GM19395 (cell line): ENCODE measurements around the gene FBXL17.

Experiments
- ATAC-seq: cut with Tn5 transposase; IDR thresholded peaks from one replicate; pipeline ENCODE4 v1.9.1; 2021; ENCODE audit warnings: mild to moderate bottlenecking, moderate library complexity; ENCODE audit not compliant: unreplicated experiment

Gene FBXL17

GRCh38 chr5:107959573-107960279 lies 422.2 kb downstream of the FBXL17 start:
- peak; percentile 50 for ATAC-seq

GRCh38 chr5:107958861-107959260 lies 423.0 kb downstream of the FBXL17 start:
- ATAC-seq = no peak

DNA sequence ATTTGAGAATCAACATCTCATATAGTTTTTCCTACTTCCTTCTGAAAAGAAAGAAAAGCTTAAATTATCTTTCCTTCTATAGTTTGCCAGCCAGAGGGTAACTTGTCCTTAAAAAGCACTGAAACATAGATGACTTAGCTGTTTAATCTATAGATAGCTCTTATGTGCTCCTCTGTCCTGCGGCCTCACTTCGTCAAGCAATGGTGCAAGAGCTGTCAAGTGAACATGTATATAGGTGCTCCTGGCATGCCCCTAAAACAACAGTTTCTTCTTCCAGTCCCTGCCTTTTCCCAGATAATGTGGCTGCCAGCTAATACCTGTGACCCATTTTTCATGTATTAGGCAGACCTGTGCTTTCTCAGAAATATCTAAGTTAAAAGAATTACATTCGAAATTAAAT lies 423.5 kb downstream of the FBXL17 start:
- ATAC-seq = no peak

DNA sequence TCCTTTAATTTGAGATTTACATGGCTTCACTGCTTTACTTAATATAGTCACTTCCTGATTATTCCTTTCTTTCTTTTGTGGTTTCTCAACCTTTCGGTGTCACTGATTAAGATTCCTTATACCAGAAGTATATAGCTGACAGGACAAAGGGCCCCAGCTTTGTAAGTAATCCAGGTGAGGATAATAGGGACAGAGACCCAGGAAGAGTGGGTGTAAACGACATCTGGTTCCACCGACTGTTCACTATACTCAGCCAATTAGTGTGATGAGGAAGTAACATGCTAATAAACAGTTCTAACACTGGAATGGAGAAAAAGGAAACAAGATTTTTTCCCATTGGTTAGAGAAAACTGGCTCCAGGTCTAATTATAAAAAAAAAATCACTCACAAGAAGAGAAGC lies 424.8 kb downstream of the FBXL17 start:
- ATAC-seq = no peak

DNA sequence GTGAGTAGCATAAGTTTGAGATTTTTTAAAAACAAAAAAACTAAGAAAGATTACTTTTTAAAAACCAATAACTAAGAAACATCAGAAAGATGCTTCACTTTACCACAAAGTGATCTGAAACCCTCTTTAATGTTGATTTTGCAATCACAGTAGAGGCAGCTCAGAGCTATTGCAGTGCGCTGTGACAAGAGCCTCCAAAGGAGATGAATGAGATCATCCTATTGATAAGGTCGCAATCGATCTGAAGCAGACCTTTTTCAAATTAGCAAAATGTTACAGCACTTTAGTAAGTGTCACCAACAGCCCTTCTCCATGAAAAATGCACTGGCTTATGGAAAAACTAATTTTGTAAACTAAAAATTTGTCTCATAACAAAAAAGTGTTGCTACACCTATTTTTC lies 426.6 kb downstream of the FBXL17 start:
- ATAC-seq = no peak

DNA sequence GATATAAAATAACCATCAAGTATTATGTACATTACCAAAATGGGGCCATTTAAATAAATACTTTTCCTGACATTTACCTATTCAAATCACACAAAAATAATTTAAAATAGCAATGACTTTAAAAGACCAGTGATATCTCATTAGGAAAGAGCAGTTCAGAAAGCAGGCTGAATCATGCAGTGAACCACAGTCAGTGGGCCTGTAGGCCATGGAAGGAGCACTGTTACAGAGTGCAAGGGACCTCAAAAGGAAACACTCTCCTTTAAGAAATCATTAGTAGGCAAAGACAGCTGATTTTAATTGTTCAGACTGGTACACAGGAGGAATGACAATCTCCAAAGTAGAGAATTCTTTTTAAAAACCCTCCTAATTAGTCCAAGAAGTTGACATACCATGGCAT lies 427.6 kb downstream of the FBXL17 start:
- no peak for ATAC-seq

DNA sequence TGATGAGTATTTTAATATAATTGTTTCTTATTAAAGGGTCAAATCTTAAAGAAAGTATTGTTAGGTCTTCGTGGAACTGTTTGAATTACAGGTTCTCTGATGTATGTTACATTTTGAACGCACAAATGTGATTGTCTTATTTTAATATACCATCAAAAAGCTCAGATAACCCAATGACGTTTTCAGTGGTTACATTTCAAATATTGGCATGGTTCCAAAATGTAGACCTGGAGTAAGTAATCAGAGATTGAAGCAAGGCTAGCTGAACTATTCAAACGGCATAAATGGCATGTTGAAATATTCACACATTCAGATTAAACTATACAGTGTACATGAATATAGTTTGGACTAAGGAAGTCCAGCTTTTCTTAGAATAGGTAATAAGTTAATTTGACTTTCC lies 429.4 kb downstream of the FBXL17 start:
- no peak for ATAC-seq

- no peak for ATAC-seq
These were observed 430.6 kb downstream of the FBXL17 start for GRCh38 chr5:107951309-107951708.

DNA sequence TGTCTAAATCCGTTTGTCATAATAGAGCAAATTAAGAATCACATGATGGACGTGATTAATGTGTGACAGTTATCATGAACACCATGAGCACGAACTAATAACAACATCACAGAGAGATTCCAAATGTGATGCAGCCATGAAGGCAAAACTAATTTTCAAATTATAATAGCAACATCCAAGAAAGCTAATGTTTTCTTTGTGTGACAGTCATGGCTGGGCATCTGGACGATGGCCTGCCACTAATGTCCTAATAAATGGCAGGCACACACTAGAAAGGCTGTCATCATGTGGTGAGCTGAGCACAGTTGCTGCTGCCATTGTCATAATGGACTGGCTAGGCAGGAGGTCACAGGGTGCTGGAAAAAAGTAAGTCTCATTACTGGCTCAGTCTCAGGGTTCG lies 431.1 kb downstream of the FBXL17 start:
- ATAC-seq = no peak

- no peak for ATAC-seq
These were observed 432.1 kb downstream of the FBXL17 start for GRCh38 chr5:107949688-107950341.

DNA sequence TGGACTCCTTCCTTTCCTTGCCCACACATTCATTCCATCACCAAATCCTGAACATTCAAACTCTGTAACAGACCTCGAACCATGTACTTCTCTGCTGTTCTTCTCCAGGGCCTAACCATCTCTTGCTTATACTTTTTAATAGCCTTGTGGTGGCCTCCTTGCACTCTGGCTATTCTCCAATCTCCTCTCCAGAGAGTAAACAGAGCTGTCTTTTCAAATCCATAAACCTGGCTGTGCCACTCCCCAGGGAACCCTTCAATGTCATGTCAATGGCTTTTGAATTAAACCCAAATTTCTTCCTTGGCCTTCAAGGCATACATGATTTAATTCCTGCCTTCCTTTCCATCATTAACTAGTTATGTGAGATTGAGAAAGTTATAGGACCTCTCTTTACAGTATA lies 433.5 kb downstream of the FBXL17 start:
- no peak for ATAC-seq

GRCh38 chr5:107945061-107945460 lies 436.8 kb downstream of the FBXL17 start:
- no peak for ATAC-seq

- ATAC-seq = no peak
These were observed 438.0 kb downstream of the FBXL17 start for GRCh38 chr5:107943923-107944322.

DNA sequence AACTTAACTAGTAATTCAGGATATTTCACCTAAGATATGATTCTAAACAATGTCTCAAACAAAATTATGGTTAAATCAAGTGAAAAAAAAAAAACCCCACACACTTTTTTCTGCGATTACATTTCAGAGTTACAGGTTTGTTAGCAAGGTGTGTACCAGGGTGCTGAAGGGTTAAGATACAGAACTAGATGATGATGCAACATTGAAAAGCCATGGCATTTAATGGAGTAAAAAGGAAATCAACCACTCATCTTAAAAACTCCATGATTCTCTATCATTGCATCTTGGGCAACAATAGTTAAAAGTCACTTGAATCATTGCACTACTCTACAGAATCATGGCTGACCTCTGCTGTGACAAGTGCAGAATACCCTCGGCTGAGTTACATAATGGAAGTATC lies 440.9 kb downstream of the FBXL17 start:
- ATAC-seq = no peak

GRCh38 chr5:107937651-107938355 lies 444.1 kb downstream of the FBXL17 start:
- ATAC-seq = no peak

DNA sequence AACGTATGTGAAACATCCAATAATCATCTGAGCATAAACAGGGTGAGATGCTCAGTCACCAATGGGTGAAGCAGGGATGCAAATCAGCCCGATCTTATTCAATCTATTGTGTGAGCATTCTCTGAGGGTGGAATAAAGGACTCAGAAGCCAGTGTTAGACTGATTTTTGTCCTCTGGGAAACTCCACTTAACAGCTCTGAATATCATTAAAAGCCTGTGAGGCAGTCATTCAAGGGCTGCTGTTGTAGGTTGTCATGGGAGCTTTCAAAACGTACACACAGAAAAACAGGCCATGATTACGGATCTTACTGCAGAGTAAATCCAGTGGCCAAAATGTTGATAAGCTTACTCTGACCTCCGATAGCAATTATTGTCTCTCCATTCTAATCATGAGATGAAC lies 444.7 kb downstream of the FBXL17 start:
- no peak for ATAC-seq

GRCh38 chr5:107936515-107936914 lies 445.4 kb downstream of the FBXL17 start:
- ATAC-seq = no peak

DNA sequence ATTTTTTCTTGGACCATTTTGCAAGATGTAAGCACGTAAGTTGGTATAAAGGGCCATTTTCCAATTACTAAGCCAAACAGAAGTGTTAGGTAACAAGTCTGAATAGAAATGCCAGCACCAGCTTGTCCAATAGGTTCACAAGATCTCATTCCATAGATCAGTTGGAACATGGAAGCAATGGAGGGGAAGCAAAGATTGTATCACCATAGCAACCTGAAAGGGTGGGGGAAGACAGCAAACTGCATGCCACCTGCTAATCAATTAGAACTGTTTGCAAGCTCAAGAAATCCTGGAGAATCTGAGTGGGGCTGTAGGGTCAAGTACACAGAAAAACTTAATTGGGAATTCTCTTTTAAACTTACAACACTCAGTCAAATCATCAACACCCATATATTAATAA lies 446.3 kb downstream of the FBXL17 start:
- ATAC-seq = no peak

- no peak for ATAC-seq
These were observed 448.6 kb downstream of the FBXL17 start for GRCh38 chr5:107933326-107933725.

DNA sequence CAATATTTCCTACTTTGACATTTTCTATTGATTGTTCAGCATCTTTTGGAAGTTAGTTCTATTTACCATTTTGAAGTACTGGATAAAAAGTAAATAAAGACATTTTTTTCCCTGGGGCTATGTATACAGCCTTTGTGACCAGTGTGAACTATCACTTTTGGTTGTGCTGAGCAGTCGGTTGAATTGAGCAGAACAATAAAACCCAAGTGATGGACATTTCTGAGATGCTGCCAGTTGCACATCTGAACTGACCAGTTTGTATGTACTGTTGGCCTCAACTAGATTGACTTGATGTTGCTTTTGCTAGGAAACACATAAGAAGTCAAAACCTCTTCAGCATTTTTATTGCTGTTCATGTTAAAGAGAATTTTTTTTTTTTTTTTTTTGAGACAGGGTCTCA lies 451.0 kb downstream of the FBXL17 start:
- no peak for ATAC-seq

GRCh38 chr5:107930092-107930491 lies 451.8 kb downstream of the FBXL17 start:
- no peak for ATAC-seq

DNA sequence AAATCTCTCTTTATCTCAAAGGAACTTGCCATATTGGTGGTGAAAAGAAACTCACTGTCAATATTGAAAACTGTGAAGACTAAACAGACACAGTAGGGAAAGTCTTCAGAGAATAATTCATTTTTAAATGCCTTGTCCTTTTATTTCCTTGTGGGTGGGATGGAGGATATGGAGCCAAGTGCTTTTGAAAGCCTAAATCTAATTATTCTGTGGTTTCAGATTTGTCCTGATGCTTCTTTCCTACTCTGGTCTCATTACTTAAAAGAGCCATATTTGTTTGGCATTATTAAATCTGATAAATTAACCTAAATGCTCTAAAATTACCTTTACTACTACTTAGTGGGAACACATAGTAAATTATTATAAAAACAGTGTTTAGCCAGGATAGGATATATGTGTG lies 452.8 kb downstream of the FBXL17 start:
- no peak for ATAC-seq
